HG03571 (cell line): ENCODE results near the gene TMTC1.
"Not testable (repeated sequence)": the region's sequence is repeated elsewhere in the genome, so short reads cannot be mapped to it uniquely, and the experiment has no call there.

Experiments used
- ATAC-seq: cut with Tn5 transposase; IDR thresholded peaks from one replicate; pipeline ENCODE4 v1.9.1; 2021; ENCODE audit not compliant: unreplicated experiment

TMTC1 gene

GRCh38 chr12:29580971-29581370, 202.8 kb downstream of the TMTC1 start:
- ATAC-seq: no peak

DNA sequence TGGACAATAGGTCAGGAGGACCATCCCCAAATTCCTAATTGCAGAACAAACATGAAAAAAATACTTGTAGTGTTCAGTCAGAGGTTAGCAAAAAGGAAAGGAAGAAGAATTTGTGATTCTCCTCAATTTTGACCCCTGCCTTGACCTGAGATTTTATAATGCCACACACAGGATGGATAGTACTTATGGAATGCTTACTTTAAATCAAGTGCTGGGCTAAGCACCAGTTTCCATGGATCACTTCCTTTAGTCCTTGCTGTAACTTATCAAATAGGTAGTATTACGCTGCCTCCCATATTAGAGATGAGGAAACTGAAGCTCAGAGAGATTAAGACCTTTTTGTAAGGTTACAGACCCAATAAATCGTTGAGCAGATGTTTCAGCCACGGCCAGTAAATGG, 205.0 kb downstream of the TMTC1 start:
- no peak for ATAC-seq

- ATAC-seq: no peak
Observed at GRCh38 chr12:29578070-29578469, 205.7 kb downstream of the TMTC1 start.

- no peak for ATAC-seq
Observed at GRCh38 chr12:29574500-29574899, 209.2 kb downstream of the TMTC1 start.

DNA sequence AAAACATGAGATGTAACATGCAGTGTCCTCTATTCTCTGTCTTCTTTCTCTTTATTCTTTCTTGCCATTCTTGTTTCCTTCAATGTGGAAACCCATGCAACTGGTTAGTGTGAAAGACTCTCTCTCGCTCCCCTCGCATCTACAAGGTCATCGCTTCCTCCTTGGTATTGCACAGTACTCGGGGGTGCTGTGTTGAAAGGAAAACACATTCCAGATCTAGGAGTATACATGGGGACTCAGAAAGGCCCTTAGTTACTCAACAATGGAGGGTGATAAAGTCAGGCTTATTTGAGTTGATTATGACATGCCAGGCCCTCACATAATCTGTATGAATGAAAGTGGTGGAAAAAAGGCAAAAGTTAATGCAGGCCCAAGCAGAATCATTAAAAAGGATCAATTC, 210.8 kb downstream of the TMTC1 start:
- ATAC-seq: no peak

- ATAC-seq: no peak
Observed at GRCh38 chr12:29572464-29572863, 211.3 kb downstream of the TMTC1 start.

- ATAC-seq: no peak
Observed at GRCh38 chr12:29569132-29569757, 214.5 kb downstream of the TMTC1 start.

GRCh38 chr12:29566441-29566840, 217.3 kb downstream of the TMTC1 start:
- ATAC-seq: no peak

DNA sequence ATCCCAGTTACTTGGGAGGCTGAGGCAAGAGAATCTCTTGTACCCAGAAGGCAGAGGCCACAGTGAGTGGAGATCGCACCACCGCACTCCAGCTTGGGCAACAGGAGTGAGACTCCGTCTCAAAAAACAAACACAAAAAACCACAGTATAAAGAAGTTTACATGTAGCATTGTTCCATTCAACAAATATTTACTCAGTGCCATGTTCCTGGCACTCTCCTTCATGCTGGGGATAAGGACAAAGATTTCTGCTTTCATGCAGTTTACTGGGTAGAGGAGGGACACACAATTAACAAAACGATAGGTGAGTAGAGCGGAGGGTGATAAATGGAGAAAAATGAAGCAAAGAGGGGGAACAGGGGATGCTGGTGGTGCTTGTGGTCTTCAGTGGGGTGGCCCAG, 218.0 kb downstream of the TMTC1 start:
- ATAC-seq: no peak

DNA sequence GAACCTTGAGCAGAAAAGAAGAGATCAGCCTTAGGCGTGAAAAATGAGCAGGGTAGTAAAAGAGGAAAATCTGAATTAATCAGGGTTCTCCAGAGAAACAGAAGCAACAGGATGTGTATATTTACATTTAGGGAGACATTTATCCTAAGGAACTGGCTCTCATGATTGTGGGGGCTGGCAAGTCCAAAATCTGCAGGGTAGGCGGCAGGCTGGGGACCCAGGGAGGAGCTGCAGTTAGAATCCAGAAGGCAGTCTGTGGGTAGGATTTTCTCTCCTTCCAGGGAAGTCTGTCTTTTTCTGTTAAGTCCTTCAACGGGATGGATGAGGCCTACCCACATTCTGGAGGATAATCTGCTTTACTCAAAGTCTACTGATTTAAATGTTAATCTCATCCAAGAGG, 218.8 kb downstream of the TMTC1 start:
- no peak for ATAC-seq

DNA sequence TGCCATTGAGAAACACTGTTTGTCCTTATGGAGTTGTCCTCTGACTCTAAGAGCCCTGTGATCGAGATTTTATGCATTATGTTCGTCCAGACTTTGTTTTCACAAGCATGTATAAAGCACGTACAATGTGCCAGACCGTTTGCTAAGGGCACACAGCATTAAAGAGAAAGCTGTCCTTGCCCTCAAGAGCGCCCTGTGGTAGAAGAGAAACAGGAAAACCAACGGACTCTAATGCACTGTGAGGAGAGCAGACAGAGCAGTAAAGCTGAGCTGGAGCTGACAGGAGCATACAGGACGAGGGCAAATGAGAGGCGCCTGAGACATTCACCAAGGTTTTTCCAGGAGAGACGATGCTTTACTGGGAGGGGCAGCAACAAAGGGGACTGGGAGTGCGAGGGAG, 220.1 kb downstream of the TMTC1 start:
- ATAC-seq: no peak

- ATAC-seq: no peak
Observed at GRCh38 chr12:29563071-29563470, 220.7 kb downstream of the TMTC1 start.

- ATAC-seq: no peak
Observed at GRCh38 chr12:29562110-29562804, 221.5 kb downstream of the TMTC1 start.

- ATAC-seq: no peak
Observed at GRCh38 chr12:29561664-29562071, 222.1 kb downstream of the TMTC1 start.

GRCh38 chr12:29559198-29559597, 224.5 kb downstream of the TMTC1 start:
- ATAC-seq: no peak

- ATAC-seq: no peak
Observed at GRCh38 chr12:29556363-29556762, 227.4 kb downstream of the TMTC1 start.

DNA sequence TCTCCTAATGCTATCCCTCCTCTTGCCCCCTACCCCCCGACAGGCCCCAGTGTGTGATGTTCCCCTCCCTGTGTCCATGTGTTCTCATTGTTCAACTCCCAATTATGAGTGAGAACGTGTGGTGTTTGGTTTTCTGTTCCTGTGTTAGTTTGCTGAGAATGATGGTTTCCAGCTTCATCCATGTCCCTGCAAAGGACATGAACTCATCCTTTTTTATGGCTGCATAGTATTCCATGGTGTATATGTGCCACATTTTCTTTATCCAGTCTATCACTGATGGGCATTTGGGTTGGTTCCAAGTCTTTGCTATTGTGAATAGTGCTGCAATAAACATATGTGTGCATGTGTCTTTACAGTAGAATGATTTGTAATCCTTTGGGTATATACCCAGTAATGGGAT, 228.3 kb downstream of the TMTC1 start:
- ATAC-seq: not testable (repeated sequence)

- no peak for ATAC-seq
Observed at GRCh38 chr12:29552994-29553748, 230.6 kb downstream of the TMTC1 start.

DNA sequence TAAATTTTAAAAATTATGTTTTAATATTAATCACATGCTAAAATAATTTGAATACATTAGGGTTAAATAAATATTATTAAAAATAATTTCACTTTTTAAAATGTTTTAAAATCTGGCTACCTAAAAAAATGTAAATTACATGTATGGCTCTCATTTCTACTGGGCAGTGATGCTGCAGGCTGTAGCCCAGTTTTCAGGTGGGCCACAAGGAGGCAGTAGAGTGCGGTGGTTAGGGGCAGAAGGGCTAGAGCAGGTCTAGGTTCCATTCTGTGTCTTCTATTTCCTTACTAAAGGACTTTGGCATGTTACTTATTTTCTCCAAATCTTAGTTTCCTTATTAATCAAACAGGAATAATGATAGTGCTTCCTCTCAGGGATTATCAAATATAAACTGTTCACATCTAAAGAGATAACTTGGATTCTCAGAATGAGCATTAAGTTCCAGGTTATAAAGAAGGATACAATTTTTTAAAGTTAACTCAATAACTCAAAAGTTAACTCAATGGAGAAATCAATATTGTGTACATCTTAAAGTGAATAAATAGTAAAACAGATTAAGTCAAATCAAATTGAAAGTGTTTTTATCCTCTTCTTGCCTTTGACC, 231.3 kb downstream of the TMTC1 start:
- no peak for ATAC-seq

- no peak for ATAC-seq
Observed at GRCh38 chr12:29551812-29552211, 231.9 kb downstream of the TMTC1 start.

- ATAC-seq: no peak
Observed at GRCh38 chr12:29547864-29548263, 235.9 kb downstream of the TMTC1 start.

GRCh38 chr12:29547151-29547632, 236.6 kb downstream of the TMTC1 start:
- ATAC-seq: no peak
